HepG2 (cell line): ENCODE data around the gene SARNP. TPM values are rescaled to one million over a fixed set of nuclear protein-coding genes. Genes with fewer than 3 reads are reported as not detected.

Source experiments
- ATAC-seq: fragments of 200-7000 bp; cut with Tn5 transposase; 3 replicates; pipeline ENCODE4 v1.9.1; 2020; ENCODE audit warnings: mild to moderate bottlenecking, moderate library complexity
- BruUV-seq: library from RNA; stranded (reverse); fragments of 400-500 nt; replicated peaks from 2 replicates; lab custom pipeline; 2021; lab: Mats Ljungman, UMichigan
- CTCF ChIA-PET: fragments of 300-600 bp; formaldehyde crosslinking; extraction: SDS; loops from one replicate; lab custom pipeline; 2021; ENCODE audit warnings: low total read pairs, inconsistent platforms, low intra/inter-chr PET ratio; lab: Yijun Ruan, JAX
- POLR2A ChIA-PET: fragments of 350-600 bp; sonication (Branson Sonifier 250); formaldehyde crosslinking; loops from one replicate; lab custom pipeline; 2020; ENCODE audit warnings: antibody characterized with exemption, inconsistent platforms; lab: Yijun Ruan, JAX
- DNase-seq: peaks from one replicate; pipeline ENCODE4 v3.0.0-alpha.2; 2015; ENCODE audit warnings: low spot score
- FAIRE-seq: peaks from 3 replicates; lab custom pipeline; 2011; peaks lifted over from hg19 to GRCh38; lab: Jason Lieb, UNC
- H2AFZ ChIP-seq: one replicate; pipeline ENCODE4 v1.6.1; 2011; ENCODE audit warnings: low read length, inconsistent platforms
- H3K27ac ChIP-seq: fragments of 300-600 bp; 3 replicates; pipeline ENCODE4 v1.8.0; 2011; ENCODE audit warnings: mixed run types, mild to moderate bottlenecking, mixed read lengths, low read length, inconsistent platforms; ENCODE audit not compliant: insufficient read depth; ENCODE audit errors: extremely low read length
- H3K27me3 ChIP-seq, 2 experiments: fragments of 200-600 bp in 1 of 2; 2 replicates in 1 of 2; 3 replicates in 1 of 2; pipeline versions ENCODE4 v1.6.0 to v1.8.0; 2011; ENCODE audit warnings: low read length in 2 of 2, mild to moderate bottlenecking in 2 of 2, moderate library complexity in 2 of 2, inconsistent platforms in 1 of 2; ENCODE audit not compliant: insufficient read depth in 2 of 2, control insufficient read depth in 1 of 2
- H3K36me3 ChIP-seq, 2 experiments: fragments of 200-600 bp in 1 of 2; replicated peaks in 1 of 2; 2 replicates in 1 of 2; 3 replicates in 1 of 2; pipeline versions ENCODE4 v1.5.1 to v1.8.0; 2011; ENCODE audit warnings: low read length in 2 of 2, inconsistent platforms in 1 of 2; ENCODE audit not compliant: insufficient read depth in 2 of 2, control insufficient read depth in 1 of 2
- H3K4me1 ChIP-seq: 2 replicates; pipeline ENCODE4 v1.5.1; 2012; ENCODE audit warnings: low read length, inconsistent platforms; ENCODE audit not compliant: insufficient read depth
- H3K4me2 ChIP-seq: 2 replicates; pipeline ENCODE4 v1.6.0; 2011; ENCODE audit warnings: low read depth, low read length, inconsistent platforms
- H3K4me3 ChIP-seq, 3 experiments: fragments of 200-600 bp in 1 of 3; sonication (generic), shearing (Covaris generic) in 1 of 3; replicated peaks in 1 of 3; 2 replicates each; pipeline ENCODE4 v1.5.1; 2011 to 2016; ENCODE audit warnings: low read length in 3 of 3, inconsistent platforms in 2 of 3, low read depth in 2 of 3, mild to moderate bottlenecking in 2 of 3, control low read depth in 1 of 3, mixed read lengths in 1 of 3; ENCODE audit not compliant: insufficient read depth in 1 of 3
- H3K79me2 ChIP-seq: one replicate; pipeline ENCODE4 v1.6.1; 2011; ENCODE audit warnings: low read length, inconsistent platforms; ENCODE audit not compliant: insufficient read depth
- H3K9ac ChIP-seq: 2 replicates; pipeline ENCODE4 v1.6.0; 2011; ENCODE audit warnings: mild to moderate bottlenecking, low read depth, low read length, inconsistent platforms; ENCODE audit not compliant: insufficient read depth
- H3K9me3 ChIP-seq: 2 replicates; pipeline ENCODE4 v1.5.1; 2012; ENCODE audit warnings: mild to moderate bottlenecking, low read length
- H4K20me1 ChIP-seq: 2 replicates; pipeline ENCODE4 v1.6.0; 2011; ENCODE audit warnings: inconsistent platforms, mild to moderate bottlenecking, low read length, moderate library complexity; ENCODE audit not compliant: insufficient read depth
- ELF4 ChIP-seq: sonication (generic); formaldehyde crosslinking; IDR thresholded peaks from 2 replicates; pipeline ENCODE4 v1.5.0; 2020; ENCODE audit warnings: missing genetic modification reagents, mild to moderate bottlenecking, moderate library complexity, borderline replicate concordance
- GMEB1 ChIP-seq: sonication (generic); formaldehyde crosslinking; IDR thresholded peaks from 2 replicates; pipeline ENCODE4 v1.5.1; 2020; ENCODE audit warnings: missing genetic modification reagents, mild to moderate bottlenecking, borderline replicate concordance
- PCBP1 ChIP-seq: fragments of 200-400 bp; formaldehyde crosslinking; IDR thresholded peaks from 2 replicates; pipeline ENCODE4 v1.6.1; 2017; ENCODE audit warnings: mild to moderate bottlenecking, low read depth, low read length, borderline replicate concordance
- RBM22 ChIP-seq: fragments of 200-400 bp; formaldehyde crosslinking; optimal IDR thresholded peaks from 2 replicates; pipeline ENCODE3; 2017; ENCODE audit warnings: mild to moderate bottlenecking, low read length, moderate library complexity
- SALL1 ChIP-seq: sonication (generic); formaldehyde crosslinking; IDR thresholded peaks from 2 replicates; pipeline ENCODE4 v1.8.0; 2022; ENCODE audit warnings: mild to moderate bottlenecking, missing genetic modification reagents
- SMYD3 ChIP-seq: sonication (generic); formaldehyde crosslinking; IDR thresholded peaks from 2 replicates; pipeline ENCODE4 v1.8.1; 2023; ENCODE audit warnings: mild to moderate bottlenecking, missing genetic modification reagents
- ZFAT ChIP-seq: sonication (generic); formaldehyde crosslinking; conservative IDR thresholded peaks from 2 replicates; pipeline ENCODE4 v1.8.1; 2023; ENCODE audit warnings: missing genetic modification reagents, inconsistent platforms
- ZNF460 ChIP-seq: sonication (generic); formaldehyde crosslinking; IDR thresholded peaks from 2 replicates; pipeline ENCODE4 v1.5.1; 2020; ENCODE audit warnings: missing genetic modification reagents, mild to moderate bottlenecking, borderline replicate concordance
- ZNF879 ChIP-seq: sonication (generic); formaldehyde crosslinking; IDR thresholded peaks from 2 replicates; pipeline ENCODE4 v1.8.1; 2023; ENCODE audit warnings: missing genetic modification reagents
- WGBS: methylation state at CpG from one replicate; pipeline ENCODE4 v1.1.6; 2017; ENCODE audit warnings: low lambda C conversion rate; 5-methylcytosine and 5-hydroxymethylcytosine counted together
- in situ Hi-C: cut with HindIII; loops from 2 replicates; pipeline ENCODE4 v1.10.0; 2017; ENCODE audit warnings: low pct_unique_long_range_greater_than_20kb; ENCODE audit not compliant: extremely low pct_ligation_motif_present
- intact Hi-C: fragments of 100-400 bp; cut with micrococcal nuclease; formaldehyde crosslinking; loops from one replicate; pipeline ENCODE4 v1.10.0; 2022; ENCODE audit not compliant: unreplicated experiment
- polyA plus RNA-seq, 8 experiments: library from polyadenylated mRNA; depleted of rRNA in 3 of 8; stranded (reverse) in 7 of 8; unstranded in 1 of 8; fragments of >200 nt; fragmentation: Illumina TruSeq in 4 of 8; extraction: Trizol in 4 of 8; gene quantifications; 2 replicates each; pipeline versions ENCODE4 v1.2.1 to v1.2.3, GENCODE V29; 2011 to 2016; ENCODE audit warnings: low read depth in 4 of 8, missing spikeins in 1 of 8, mixed read lengths in 1 of 8; ENCODE audit not compliant: insufficient read depth in 1 of 8
- total RNA-seq, 5 experiments: library from RNA; depleted of rRNA; stranded (reverse); fragments of >200 nt; fragmentation: Illumina TruSeq; extraction: Trizol; gene quantifications; 2 replicates each; pipeline ENCODE4 v1.2.3, GENCODE V29; 2016; ENCODE audit warnings: low read depth in 1 of 5
- TF ChIP-seq, protein P1 (sequence below): sonication (generic); formaldehyde crosslinking; IDR thresholded peaks from 2 replicates; pipeline ENCODE4 v1.4.0; 2020; ENCODE audit warnings: missing genetic modification reagents

Gene SARNP
- total and polyA plus RNA-seq, 2 of the 13 experiments (the other 11 are each of a cell fraction or from before 2014, with no cell fraction given): 59.0 to 95.4 TPM

GRCh38 chr12:55839345-55840140 lies 22.0 kb upstream of the SARNP start:
- CTCF ChIA-PET: no interaction called here
- in situ Hi-C loops: no loop called here
- FAIRE-seq: no peak

More at GRCh38 chr12:55839345-55840140, 22.0 kb upstream of the SARNP start:
- no peaks in the 10 kb centered on the region for H3K36me3 ChIP-seq
- 30% methylated on average over 2 of the region's 11 CpGs for WGBS
- no peak for ATAC-seq
- no peak overlapping the region for H3K9ac ChIP-seq
- no peaks in the 10 kb centered on the region for H3K79me2 ChIP-seq
- H2AFZ ChIP-seq: no peak overlapping the region
- BruUV-seq: no TSS peak
- H3K4me3 ChIP-seq: no peak overlapping the region
- DNase-seq: no peak
- TF ChIP-seq RBM22 (no peak), PCBP1 (no peak), ZNF460 (CRISPR knock-in tag) (no peak), ZNF879 (CRISPR knock-in tag) (no peak), GMEB1 (no peak), ELF4 (CRISPR knock-in tag) (no peak), SALL1 (no peak), ZFAT (CRISPR knock-in tag) (no peak), SMYD3 (no peak)
- TF ChIP-seq, protein P1, sequence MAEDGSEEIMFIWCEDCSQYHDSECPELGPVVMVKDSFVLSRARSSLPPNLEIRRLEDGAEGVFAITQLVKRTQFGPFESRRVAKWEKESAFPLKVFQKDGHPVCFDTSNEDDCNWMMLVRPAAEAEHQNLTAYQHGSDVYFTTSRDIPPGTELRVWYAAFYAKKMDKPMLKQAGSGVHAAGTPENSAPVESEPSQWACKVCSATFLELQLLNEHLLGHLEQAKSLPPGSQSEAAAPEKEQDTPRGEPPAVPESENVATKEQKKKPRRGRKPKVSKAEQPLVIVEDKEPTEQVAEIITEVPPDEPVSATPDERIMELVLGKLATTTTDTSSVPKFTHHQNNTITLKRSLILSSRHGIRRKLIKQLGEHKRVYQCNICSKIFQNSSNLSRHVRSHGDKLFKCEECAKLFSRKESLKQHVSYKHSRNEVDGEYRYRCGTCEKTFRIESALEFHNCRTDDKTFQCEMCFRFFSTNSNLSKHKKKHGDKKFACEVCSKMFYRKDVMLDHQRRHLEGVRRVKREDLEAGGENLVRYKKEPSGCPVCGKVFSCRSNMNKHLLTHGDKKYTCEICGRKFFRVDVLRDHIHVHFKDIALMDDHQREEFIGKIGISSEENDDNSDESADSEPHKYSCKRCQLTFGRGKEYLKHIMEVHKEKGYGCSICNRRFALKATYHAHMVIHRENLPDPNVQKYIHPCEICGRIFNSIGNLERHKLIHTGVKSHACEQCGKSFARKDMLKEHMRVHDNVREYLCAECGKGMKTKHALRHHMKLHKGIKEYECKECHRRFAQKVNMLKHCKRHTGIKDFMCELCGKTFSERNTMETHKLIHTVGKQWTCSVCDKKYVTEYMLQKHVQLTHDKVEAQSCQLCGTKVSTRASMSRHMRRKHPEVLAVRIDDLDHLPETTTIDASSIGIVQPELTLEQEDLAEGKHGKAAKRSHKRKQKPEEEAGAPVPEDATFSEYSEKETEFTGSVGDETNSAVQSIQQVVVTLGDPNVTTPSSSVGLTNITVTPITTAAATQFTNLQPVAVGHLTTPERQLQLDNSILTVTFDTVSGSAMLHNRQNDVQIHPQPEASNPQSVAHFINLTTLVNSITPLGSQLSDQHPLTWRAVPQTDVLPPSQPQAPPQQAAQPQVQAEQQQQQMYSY (CRISPR knock-in tag): no peak
- peaks cover 18% of the 10 kb centered on the region for H3K4me1 ChIP-seq
- POLR2A ChIA-PET: interaction anchor here (1.1 to 1.2 kb wide), 2 partner anchors 9 to 10 kb away, joined by 3 to 4 read pairs; partner anchors contain the start of gene DNAJC14
- H3K27me3 ChIP-seq: peaks cover 0 to 8% of the 10 kb centered on the region in 2 experiments; a peak in 3 of 5 replicates
- intact Hi-C loops: no loop called here
- no peaks in the 10 kb centered on the region for H4K20me1 ChIP-seq
- H3K4me2 ChIP-seq: no peak overlapping the region
- no peak overlapping the region for H3K27ac ChIP-seq
- no peaks in the 10 kb centered on the region for H3K9me3 ChIP-seq
